ENCODE measurements around the gene DAP3.
"Not testable (repeated sequence)": the region's sequence is repeated elsewhere in the genome, so short reads cannot be mapped to it uniquely, and the experiment has no call there.

DAP3 gene

GRCh38 chr1:155718524-155719115 lies 29.7 kb downstream of the DAP3 start:
- not testable (repeated sequence) for DNase-seq (ENCODE audit: low read depth)

GRCh38 chr1:155719703-155720102 lies 30.8 kb downstream of the DAP3 start:
- no peak for DNase-seq (ENCODE audit: low read depth)

- DNase-seq (ENCODE audit: low read depth): no peak
These were observed 36.3 kb downstream of the DAP3 start for GRCh38 chr1:155725142-155725541.

- no peak for DNase-seq (ENCODE audit: low read depth)
These were observed 40.4 kb downstream of the DAP3 start for GRCh38 chr1:155729031-155729898.

- DNase-seq (ENCODE audit: low read depth): no peak
These were observed 52.1 kb downstream of the DAP3 start for GRCh38 chr1:155740995-155741394.

GRCh38 chr1:155741908-155742307 lies 53.0 kb downstream of the DAP3 start:
- DNase-seq (ENCODE audit: low read depth): no peak

GRCh38 chr1:155744711-155745283 lies 55.9 kb downstream of the DAP3 start:
- DNase-seq (ENCODE audit: low read depth): no peak

- DNase-seq (ENCODE audit: low read depth): peak; percentile 84
These were observed 56.7 kb downstream of the DAP3 start for GRCh38 chr1:155745284-155746228.

GRCh38 chr1:155747586-155747985 lies 58.7 kb downstream of the DAP3 start:
- not testable (repeated sequence) for DNase-seq (ENCODE audit: low read depth)

GRCh38 chr1:155748141-155748540 lies 59.2 kb downstream of the DAP3 start:
- DNase-seq (ENCODE audit: low read depth): not testable (repeated sequence)

GRCh38 chr1:155759017-155759416 lies 70.1 kb downstream of the DAP3 start:
- not testable (repeated sequence) for DNase-seq (ENCODE audit: low read depth)

- DNase-seq (ENCODE audit: low read depth): no peak
These were observed 71.2 kb downstream of the DAP3 start for GRCh38 chr1:155759966-155760630.

- no peak for DNase-seq (ENCODE audit: low read depth)
These were observed 72.0 kb downstream of the DAP3 start for GRCh38 chr1:155760751-155761475.

GRCh38 chr1:155761736-155762405 lies 73.0 kb downstream of the DAP3 start:
- no peak for DNase-seq (ENCODE audit: low read depth)

- DNase-seq (ENCODE audit: low read depth): not testable (repeated sequence)
These were observed 74.4 kb downstream of the DAP3 start for GRCh38 chr1:155763090-155763815.

- DNase-seq (ENCODE audit: low read depth): not testable (repeated sequence)
These were observed 75.1 kb downstream of the DAP3 start for GRCh38 chr1:155763989-155764388.

GRCh38 chr1:155767399-155767989 lies 78.6 kb downstream of the DAP3 start:
- not testable (repeated sequence) for DNase-seq (ENCODE audit: low read depth)

- no peak for DNase-seq (ENCODE audit: low read depth)
These were observed 80.4 kb downstream of the DAP3 start for GRCh38 chr1:155769257-155769656.

- no peak for DNase-seq (ENCODE audit: low read depth)
These were observed 84.3 kb downstream of the DAP3 start for GRCh38 chr1:155773221-155773620.

All from activated T-helper 1 cell treated with Interleukin-2 at 50 U/mL for 16 hours (primary cell).